A172 (cell line): ENCODE measurements around the gene DNLZ. TPM values are rescaled to one million over a fixed set of nuclear protein-coding genes. Genes with fewer than 3 reads are reported as not detected.

Experiments
- DNase-seq: peaks from one replicate; pipeline ENCODE4 v3.0.0-alpha.2; 2015; ENCODE audit warnings: low spot score
- total RNA-seq: library from RNA; depleted of rRNA; stranded (reverse); fragments of >200 nt; shearing (Covaris generic); gene quantifications from 2 replicates; pipeline ENCODE4 v1.2.3, GENCODE V29; 2014; rRNA removed

The DNLZ gene
- total RNA-seq, 1 experiment from 2014 or later, result 40.1 TPM

DNA sequence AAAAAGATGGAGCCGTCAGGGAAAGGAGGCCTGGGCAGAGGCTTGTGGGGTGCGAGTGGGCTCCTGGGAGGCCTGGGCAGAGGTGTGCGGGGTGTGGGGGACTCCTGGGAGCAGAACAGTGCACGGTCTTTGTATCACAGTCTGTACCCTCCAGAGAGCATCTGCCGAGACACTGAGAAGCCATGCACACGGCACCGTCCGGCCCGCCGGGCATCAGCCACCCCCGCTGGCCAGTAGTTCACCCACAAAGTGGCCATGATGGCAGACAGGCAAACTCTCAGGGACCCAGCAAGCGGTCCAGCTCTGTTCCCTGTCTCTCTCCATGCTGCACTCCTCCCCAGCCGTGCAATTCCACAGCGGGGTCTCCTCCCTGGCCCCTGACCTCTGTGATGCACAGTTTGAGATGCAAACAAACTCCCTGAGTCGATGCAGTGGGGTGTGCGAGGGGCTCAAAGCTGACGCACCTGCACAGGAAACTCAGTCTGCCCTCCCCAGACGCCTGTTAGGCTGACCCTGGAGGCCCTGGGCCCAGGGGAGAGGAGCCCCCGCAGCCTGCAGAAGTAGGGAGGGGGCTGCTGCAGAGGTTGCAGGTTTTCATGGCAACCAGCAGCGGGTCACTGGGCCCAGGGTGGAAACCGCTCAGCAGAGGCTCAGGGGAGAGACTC is 45.3 kb downstream of the DNLZ start:
- no peak for DNase-seq

DNA sequence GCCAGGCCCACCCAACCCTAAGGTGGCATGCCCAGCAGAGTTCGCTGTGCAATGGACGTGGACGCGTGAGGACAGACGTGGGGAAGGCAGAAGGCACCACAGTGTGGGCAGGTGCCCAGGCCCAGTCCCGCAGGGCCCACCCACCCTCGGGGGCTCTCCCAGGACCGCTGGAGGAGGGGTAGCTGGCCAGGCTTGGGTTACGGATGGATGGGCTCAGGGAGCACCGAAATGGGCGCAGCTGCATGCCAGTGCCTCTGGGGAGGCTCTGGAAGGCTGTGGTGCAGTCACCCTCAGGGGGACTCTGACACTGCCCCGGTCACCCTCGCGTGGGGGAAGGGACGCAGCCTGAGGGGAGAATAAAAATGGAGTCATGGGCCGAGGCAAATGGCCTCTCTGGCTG is 45.8 kb downstream of the DNLZ start:
- DNase-seq, result no peak

DNA sequence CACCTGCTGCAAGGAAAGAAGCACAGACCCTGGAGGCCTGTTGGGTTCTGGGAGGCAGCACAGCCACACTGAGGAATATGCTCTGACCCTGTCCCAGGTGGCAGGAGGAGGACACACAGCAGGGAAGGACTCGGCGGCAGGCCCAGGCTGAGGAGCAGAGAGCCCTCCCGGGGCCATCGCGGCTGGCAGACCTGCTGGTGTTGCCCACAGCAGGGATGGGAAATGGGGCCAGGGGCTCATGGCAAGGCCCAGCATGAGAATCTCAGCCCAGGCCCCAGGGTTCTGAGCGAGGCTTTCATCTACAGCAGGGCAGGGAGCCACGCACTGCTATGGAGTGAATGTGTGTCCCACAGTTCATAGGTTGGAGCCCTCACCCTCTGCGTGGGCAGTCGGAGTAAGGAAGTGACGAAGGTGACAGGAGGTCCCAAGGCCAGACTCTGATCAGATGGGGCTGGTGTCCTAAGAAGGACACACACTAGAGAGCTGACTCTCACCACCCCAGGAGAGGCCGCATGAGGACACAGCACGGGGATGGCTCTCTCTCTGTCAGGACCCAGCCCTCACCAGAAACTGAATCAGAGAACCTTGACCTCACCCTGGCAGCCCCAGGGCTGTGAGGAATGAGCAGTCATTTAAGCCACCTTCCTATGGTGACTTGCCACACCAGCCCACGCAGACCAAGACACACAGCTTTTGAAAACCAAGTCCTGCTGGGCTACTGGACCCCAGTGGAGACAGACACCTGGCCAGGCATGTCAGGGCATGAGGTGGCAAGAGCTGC is 46.5 kb downstream of the DNLZ start:
- DNase-seq, result no peak

DNA sequence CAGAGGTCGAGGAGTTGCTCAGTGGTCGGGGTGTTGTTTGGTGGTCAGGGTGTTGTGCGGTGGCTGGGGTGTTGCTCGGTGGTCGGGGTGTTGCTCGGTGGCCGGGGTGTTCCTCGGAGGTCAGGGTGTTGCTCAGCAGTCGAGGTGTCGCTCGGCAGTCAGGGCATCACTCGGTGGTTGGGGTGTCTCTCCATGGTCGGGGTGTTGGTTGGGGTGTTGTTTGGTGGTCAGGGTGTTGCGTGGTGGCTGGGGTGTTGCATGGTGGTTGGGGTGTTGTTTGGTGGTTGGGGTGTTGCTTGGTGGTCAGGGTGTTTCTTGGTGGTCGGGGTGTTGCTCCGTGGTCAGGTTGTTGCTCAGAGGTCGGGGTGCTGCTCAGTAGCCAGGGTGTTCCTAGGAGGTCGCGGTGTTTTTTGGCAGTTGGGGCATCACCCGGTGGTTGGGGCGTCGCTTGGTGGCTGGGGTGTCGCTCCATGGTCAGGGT is 47.2 kb downstream of the DNLZ start:
- DNase-seq, result no peak

DNA sequence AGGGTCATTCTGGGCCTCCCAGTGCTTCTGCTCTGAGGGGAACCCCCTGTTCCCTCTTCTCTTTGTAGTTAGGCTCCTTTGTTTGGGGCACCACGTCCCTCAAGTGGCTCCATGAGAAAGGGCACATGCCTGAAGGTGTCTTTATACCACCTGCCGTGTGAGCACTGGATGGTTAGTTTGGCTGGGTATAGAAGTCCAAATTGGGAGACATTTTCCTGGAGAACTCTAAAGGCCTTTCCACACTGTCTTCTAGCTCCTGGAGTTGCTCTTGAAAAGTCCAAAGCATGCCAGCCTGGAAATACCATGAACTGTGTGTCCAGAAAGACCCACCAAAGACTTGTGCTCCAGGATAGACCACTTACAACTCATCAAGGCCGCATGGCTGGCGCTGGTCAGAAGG is 48.6 kb downstream of the DNLZ start:
- no peak for DNase-seq

GRCh38 chr9:136314056-136314416 is 49.5 kb downstream of the DNLZ start:
- DNase-seq, result no peak

DNA sequence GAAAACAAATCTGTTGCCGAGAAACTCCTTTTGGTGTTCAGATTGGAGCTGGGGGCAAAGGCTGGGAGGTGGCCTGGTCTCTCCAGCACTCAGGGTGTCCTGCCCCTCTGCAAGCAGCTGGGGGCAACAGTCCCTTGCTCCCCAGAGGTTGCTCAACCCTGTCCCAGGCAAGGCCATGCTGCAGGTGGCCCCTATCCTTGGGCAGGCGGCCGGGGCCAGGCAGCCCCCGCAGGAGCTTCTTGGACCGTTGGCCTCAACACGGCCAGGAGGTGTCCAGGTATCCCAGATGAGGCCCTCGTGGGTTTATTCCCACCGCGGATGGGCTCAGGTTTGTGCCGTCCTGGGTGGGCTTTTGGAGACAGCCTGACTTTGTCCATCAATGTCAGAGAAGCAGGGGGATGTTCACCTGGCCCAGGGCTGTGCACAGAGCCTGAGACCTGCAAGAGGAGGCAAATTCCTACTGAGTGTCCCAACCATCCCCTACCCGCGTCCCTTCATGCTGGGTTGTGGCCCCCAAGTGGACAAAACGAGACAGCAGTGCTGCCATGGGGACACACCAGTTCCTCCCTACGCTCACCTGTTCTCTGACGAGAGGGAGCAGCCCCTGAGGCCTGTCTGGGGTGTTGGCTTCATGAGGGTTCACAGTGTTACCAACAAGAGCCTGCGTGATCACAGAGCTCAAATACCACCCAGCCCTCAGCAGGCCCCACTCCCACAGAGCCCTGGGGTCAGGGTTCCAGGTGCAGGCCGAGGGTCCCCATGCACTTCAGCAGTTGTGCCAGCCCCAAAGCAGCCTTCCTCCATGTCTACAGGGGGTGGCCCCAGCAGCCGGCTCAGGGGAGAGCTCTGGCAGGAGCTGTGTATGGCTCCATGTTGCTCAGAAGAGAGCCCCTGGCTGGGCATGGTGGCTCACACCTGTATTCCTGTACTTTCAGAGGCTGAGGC is 50.2 kb downstream of the DNLZ start:
- no peak for DNase-seq

DNA sequence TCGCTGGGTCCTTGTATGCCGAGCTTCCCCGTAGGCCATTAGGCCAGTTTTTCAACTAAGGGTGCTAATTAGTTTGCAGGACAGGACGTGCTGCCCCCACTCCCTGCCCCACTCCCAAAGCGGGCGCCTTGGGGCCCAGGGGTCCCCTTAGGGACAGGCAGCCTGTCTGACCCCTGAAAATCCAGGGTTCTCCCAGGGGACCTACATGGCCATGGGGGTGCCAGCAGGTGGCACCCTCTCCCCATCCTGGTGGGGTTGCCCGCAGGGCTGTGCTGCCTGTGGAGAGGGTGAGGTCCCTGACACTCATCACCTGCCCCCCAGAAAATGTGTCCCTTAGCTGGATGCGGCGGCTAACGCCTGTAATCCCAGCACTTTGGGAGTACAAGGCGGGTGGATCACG is 51.1 kb downstream of the DNLZ start:
- DNase-seq, result peak; percentile 64

DNA sequence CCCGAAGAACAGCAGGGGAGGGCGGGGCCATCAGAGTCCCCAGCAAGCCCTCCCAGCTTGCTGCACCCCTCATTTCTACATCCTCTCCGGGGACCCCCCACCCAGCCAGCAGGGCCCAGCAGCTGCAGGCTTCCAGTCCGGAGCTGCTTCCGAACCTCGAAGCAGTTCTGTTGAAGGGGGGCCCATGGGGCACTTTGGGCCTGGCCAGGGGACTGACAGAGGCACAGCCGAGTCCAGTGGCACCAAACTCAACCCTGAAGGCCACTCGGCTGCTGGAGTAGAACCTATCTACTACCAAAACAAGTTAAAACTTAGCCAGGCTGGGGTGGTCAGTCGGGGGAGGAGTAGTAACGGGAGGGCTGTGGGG is 51.6 kb downstream of the DNLZ start:
- no peak for DNase-seq

- DNase-seq, result no peak
These were observed 52.2 kb downstream of the DNLZ start for GRCh38 chr9:136311051-136312008.

GRCh38 chr9:136310273-136311030 is 53.1 kb downstream of the DNLZ start:
- no peak for DNase-seq

DNA sequence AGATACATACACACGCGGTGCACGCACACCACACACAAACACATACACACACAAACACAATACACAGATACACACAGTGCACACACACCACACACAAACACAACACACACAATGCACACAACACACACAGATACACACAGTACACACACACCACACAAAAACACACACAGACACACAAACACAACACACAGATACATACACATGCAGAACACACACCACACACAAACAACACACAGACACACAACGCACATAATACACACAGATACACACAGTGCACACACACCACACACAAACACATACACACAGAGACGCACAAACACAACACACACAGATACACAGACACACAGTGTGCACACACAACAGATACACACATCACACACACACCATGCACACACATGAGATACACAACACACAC is 53.7 kb downstream of the DNLZ start:
- DNase-seq, result no peak

Other genes with a start within 250 kb of the DNLZ start
- 70.4 and 81.1 TPM in 2 replicates for gene TMEM250, start 244.9 kb downstream of the DNLZ start, total RNA-seq
- not detected in 2 replicates for gene LHX3, start 158.6 kb downstream of the DNLZ start, total RNA-seq
- gene QSOX2, start 117.9 kb downstream of the DNLZ start, total RNA-seq, result 33.9 and 39.7 TPM in 2 replicates
- gene CCDC187, start 59.6 kb downstream of the DNLZ start, total RNA-seq, result 0.05 and 0.07 TPM in 2 replicates
- 92.9 and 101 TPM in 2 replicates for gene GPSM1, start 36.2 kb downstream of the DNLZ start, total RNA-seq
- gene CARD9, start 9.9 kb upstream of the DNLZ start, total RNA-seq, result 0.95 and 1.1 TPM in 2 replicates
- 16.9 and 23.8 TPM in 2 replicates for gene SNAPC4, start 36.4 kb upstream of the DNLZ start, total RNA-seq
- gene ENTR1, start 46.9 kb upstream of the DNLZ start, total RNA-seq, result 99.2 and 148 TPM in 2 replicates
- 135 and 169 TPM in 2 replicates for gene PMPCA, start 46.9 kb upstream of the DNLZ start, total RNA-seq
- 16.6 and 17.6 TPM in 2 replicates for gene INPP5E, start 76.1 kb upstream of the DNLZ start, total RNA-seq
- 35.0 and 46.3 TPM in 2 replicates for gene SEC16A, start 119.3 kb upstream of the DNLZ start, total RNA-seq
- gene NOTCH1, start 182.3 kb upstream of the DNLZ start, total RNA-seq, result 22.2 and 23.3 TPM in 2 replicates